ENCODE results near the gene HJURP.

Gene HJURP

DNA sequence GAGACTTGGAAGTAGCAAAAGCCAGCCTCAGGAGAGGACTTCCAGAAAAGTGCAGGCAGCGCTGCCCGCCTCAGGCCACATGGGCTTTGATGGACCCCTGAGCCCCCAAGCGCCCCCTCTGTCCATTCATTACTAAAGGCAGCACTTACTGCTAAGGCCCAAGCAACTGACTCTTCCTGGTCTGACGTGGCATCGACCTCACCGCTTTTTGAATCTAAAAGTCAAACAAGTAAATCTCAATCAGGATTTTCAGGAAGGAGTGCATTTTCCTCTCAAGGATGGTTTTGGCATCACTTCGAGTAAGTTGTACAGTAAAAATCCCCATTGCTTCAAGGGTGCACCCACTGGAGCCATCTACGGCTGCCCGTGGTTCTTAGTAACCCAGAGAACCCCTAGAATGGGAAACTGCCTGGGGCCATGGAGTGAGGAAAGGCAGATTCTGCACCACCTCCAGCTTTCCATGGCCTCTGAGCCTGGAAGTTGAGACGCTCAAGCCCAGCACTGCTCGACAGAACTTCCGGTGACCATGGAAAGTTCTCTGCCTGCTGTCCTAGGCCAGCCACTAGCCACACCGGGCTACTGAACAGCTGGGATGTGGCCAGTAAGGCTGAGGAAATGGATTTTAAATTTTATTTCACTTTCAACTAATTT, 7.0 kb downstream of the HJURP start:
- DNase-seq, result no peak

DNA sequence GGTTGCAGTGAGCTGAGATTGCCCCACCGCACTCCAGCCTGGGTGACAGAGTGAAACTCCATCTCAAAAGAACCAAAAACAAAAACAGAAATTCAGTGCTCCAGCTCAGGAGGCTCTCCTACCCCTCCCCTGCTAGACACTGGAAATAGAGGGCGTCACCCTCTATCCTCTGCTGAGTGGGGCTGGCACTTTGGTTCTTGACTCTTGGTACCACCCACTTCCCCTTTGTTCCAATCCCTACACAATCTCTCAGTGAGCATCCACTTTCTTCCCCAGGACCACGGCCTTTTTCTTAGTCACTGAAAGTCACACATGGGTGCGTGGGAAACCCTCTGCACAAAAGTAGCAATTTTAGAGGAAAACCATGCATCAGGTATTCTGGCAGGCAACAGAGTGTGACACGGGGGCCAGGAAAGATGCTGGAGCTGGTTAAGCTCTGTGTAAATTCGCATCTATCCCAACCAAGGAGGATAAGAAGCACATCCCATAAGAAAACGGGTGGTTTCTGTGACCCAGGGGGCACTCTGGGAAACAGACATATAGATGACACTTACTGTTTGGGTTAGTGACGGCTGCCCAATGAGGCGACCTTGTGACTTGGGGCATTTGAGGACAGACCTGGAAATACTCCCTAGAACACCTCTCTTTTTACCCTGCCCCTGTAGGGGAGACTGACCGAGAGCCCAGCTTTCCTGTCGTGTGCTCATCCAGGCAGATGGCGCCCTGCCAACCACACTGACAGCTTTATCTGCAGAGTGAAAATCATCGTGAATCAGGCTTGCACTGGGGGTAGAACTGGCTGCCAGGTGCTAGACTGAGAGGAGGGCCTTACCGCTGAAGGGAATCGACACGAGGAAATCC, 7.7 kb downstream of the HJURP start:
- DNase-seq, result no peak

DNA sequence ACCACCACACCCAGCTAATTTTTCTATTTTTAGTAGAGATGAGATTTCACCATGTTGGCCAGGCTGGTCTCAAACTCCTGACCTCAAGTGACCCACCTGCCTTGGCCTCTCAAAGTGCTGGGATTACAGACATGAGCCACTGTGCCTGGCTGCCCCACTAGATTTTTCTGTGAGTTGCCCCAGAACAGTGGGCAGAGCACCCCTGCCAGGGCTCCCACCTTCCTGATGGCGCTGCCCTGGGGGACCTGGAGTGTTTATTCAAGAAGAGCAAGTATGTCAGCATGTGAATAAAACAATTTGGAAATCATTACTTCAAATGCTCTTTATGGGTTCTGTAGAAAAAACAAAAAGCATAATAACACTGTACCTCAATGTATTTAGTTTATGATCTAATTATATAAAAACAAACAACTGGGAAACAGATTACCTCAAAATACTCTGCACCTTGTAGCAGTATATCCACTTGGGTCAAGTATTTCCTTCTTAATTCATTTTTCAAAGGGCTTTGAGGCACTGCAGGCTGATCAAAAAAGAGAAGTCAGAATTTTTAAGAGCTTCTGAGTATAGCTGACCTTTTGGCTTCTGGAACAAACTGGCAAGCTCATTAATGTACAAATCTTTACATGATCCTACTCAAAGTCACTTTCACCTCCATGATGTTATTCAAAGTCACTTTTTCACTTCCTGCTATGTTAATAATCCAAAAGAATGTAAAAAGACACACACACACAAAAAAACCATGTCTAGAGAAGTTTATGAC, 8.9 kb downstream of the HJURP start:
- DNase-seq, result no peak

DNA sequence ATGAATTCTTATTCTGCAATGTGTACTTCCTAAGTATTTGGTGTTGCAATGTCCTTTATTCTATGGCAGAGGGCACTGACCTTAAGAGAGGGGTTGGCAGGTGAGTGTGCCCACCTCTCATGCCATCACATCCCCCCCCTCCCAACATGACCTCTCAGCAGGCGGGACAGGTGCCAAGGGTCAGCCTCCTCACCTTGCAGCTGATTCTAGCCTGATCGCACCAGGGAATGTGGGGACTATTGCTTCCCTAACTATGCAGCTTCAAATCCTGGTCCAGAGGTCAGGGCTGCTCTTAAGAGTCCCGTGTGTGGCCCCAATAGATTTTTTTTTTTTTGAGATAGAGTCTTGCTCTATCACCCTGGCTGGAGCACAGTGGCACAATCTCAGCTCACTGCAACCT, 9.5 kb downstream of the HJURP start:
- no peak for DNase-seq

DNA sequence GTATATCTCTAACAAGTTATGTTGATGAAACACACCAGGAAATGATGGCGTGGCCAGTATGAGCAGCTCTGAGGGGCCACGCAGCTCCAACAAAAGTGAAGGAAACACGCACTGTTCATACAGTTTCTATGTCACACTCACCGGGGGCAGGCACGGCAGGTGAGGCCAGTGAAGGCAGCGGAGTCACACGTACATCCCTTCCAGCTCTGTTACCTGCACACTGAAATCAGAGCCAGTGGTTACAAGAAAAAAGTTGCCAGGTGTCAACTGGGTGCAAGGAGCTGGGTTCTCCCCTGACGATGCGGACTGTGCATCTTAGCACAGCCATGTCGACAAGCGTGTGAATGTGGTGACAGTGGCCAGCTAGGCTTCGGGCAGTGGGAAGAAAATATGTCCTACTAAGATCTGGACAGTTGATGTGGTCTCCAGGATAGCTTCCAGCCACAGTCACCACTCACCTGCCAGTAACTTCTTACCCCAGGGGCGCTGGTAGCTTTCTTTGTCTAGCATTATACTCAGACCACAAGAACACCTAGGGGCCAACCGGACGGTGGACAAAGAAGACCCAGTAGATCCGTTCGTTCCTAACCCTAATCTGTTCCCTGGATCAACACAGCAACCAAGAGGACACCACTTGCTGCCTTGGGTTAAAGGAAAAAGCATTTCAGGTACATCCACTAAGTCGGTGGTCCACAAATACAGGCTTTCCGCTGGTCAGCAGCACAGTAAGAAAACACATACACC, 10.1 kb downstream of the HJURP start:
- DNase-seq, result no peak

DNA sequence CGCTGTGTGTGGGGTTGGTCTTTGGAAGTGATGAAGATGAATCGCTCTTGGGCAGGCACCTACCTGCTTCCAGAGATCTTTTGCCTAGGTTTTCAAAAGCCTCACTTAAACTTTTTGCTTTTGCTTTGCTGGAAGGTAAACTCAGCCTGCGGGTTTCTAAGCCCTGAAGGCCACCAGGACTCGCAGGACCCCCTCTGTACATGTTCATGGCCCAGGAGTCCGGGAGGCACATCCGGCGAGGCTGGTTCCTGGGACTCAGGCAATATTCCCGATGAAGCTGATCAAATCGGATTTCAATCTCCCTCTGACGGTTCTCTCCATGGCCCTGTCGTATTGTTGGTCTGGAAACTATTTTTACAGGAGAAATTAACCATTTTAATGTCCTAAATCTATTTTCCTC, 13.2 kb downstream of the HJURP start:
- DNase-seq, result no peak

DNA sequence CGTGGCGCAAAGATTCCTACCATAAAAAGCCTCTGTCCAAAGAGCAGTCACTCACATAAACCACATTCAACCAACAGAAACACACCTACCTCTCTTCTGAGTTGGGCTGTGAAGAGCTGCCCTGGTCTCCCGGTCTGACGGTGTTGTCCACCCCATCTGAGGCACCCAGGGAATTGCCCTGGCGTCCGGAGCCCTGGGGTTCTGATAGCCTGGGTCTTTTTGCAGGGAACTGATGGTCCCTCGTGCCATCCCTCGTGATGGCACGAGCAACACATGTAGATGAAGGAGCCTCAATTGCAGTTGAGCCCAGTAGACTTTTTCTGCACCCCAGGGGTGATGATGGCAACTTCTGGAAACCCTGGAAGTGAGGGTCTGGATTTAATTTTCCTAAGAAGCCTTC, 13.8 kb downstream of the HJURP start:
- no peak for DNase-seq

DNA sequence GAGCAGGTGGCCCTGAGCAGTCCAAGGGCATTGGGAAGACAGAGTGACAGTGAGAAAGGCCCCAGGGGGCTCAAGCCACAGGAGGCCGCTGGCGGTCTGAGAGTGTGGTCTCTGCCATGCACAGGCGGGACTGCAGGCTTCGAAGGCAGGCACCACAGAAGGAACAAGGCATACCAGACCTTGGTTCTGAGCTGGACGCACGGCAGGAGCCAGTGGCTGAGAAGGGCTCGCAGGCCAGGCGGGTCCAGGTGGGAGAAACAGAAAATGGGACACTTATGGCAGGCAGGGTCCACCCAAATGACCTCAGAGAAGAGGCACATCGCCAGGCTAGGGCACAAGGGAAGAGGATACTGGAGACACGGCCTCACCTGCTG, 14.9 kb downstream of the HJURP start:
- DNase-seq, result no peak

DNA sequence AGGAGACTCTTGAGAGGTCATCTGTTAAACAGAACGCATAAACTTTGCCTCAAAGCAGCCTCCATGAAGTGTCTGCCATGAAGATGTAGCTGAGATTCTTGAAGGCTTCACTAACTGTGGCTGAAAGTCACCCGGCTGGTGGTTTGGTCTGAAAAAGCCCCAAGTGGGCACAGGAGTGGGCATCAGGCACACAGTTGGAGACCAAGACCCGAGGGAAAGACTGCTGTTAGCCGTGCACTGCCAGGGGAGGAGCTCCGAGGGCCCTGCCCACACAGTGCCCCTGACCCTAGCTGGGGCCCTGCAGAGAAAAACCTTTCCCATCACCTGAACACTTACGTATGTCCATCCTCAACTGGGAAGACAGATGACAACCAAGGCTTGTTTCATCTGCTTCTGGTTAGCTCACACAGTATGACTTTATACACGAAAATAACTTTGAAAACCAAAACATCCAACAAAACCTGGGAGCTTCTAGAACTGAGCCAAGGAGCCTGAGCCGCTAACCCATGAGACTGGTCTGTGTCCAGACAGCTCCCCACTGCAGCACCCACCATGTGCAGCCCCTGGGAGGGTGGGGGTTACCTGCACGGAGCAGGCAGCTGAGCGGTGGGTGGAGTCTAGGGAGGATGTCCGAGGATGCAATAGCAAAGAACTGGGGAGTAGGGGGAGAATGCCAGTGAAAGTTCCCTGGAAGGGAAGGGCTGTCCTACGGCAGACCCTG, 15.4 kb downstream of the HJURP start:
- DNase-seq, result no peak

DNA sequence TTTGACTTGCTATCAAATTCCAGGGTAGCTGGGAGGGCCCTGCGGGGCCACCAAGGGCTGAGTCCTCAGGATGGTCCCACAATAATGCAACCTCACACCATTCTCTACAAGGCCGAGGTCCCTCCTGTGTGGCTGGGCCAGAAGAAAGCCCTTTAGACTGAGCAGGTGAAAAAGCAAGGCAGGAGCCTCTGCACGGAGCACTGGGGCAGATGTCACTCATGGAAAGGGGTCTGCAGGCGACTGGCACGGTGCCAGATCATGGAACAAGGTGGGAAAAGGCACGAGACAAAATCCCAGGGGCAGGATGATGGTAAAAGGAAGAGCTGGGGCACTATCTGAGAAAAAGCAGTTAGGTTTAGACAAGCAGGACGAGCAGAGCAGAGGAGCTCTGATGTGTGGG, 16.1 kb downstream of the HJURP start:
- DNase-seq, result no peak

DNA sequence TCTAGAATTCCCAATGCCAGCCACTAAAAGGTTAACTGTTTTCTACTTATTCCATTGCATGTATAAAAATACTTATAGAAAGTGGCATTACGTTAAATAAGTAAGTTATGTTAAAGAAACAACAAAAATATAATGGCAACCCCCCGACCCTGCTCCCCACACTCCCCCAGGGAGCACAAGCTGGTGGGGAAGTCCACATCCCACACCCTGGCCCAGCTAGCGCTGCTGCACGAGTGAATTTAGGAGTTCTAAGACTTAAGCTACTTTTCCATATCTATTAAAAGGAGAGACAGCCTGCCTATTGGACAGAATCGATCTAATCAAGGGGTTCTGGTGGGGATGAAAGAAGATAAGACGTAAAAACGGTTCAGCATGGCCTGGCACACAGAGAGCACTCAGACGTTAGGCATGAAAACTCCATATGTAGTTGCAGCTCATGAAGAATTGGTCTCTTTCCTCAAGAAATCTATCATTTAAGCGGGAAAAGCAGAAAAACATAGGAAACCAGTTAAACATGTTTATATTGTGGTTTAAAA, 16.6 kb downstream of the HJURP start:
- no peak for DNase-seq

DNA sequence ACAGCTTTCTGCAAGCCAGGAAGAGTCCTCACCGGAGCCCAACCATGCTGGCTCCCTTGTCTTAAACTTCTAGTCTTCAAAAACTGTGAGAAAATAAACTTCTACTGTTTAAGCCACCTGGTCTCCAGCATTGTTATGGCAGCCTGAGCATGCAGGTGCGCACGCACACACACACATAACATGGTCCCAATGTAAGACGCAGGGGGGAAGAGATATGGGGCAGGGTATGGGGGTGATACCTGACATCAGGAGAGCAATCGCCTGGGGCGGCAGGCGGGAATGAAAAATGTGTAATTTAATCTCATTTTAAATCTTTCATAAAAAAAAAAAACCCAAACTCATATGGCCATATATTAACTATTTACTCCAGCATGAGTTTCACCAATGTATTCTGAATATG, 18.0 kb downstream of the HJURP start:
- no peak for DNase-seq

DNA sequence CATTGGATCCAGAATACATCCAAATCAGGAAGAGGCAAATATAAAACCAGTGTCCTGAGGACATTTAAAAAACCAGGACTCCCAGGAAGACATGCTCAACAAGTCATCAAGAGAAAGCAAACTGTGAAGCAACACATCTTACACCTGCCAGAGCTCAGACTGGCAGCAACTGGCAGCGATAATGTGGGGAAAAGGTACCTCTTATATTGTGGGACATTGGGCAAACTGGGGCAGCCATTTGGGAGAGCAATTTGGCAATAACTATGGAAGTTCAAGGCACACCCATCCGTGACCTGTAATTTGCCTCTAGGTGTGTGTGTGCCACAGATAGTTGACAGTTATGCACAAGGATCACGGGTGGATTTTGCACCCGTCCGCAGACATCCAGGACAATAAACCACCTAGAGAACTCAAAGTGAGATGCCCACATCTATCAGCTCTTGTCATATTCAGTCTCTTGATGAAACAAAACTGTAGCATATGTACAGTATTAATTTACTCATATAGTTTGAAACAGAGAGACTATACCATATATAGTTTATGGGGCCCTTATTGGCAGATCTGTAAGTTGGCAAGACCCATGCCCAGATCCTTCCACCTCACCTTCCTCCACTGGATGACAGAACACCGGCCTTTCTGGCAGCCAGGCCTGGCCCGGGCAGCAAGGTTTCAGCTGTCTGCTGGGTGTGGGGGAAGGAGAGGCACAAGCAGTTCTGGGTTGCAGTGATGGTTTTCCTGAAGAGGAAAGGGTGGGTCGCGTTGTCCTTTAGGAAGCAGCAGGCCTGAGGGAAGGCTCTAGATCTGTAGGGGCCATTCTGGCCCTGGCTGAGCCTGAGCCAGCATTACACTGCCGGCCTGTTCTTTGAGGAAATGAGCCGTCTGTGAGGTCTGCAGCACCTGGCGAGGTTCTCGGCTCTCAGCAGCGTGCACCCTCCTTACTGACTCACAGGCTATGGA, 18.8 kb downstream of the HJURP start:
- DNase-seq, result no peak

DNA sequence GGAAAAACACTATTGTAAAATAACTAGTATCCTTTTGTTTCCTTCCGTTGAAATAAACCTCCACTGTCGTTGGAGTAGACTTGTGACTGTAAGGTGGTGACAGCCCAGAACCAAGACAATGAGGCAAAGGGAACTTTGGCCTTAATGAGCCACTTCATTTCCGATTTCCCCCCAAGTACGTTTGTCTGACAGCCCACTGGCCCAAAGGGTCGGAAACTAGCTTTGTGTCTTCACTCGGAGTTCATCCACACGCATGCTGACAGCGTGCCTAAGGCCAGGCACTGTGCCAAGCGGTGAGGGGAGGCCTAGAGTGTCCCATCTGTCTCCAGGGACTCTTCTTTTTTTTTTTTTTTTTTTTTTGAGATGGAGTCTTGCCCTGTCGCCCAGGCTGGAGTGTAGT, 21.0 kb downstream of the HJURP start:
- DNase-seq, result no peak

DNA sequence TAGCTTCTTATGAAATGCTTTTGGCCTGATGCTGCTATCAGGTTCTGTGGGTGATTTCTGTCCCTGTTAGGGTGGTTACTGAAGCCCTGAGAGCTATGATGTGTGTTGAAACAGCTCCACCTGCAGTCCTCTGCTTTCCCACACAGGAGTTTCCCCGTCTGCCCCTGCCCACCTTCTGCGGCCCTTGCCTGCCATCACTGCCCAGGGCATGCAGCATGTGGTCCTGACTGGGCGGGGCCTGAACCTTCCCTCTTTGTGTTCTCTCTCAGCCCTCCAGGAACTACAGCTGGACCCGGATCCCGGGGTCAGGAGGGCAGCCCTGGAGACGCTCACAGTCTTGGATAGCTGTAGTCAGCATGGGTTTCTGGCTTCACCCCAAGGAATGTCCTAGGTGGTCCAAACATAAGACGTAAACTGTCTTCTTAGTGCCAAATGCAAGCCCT, 21.4 kb downstream of the HJURP start:
- no peak for DNase-seq

DNA sequence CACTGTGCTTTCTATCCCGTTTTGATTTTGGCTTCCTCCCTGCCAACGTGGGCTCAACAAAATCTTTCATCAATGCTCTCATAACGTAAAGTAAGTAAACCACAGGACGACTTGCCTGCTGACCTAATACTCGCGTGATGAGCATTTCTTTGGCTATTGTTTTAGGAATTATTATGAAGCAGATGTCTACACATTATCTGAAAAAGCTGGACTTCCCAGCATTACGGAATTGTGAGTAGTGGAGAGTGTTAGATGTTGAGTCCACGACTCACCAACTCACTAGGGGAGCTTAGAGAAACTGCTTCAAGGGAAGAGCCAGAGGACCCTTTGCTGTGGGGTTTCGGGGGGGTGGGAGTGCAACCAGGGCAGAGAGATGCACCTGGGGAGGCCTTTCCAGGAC, 21.9 kb downstream of the HJURP start:
- DNase-seq, result no peak

DNA sequence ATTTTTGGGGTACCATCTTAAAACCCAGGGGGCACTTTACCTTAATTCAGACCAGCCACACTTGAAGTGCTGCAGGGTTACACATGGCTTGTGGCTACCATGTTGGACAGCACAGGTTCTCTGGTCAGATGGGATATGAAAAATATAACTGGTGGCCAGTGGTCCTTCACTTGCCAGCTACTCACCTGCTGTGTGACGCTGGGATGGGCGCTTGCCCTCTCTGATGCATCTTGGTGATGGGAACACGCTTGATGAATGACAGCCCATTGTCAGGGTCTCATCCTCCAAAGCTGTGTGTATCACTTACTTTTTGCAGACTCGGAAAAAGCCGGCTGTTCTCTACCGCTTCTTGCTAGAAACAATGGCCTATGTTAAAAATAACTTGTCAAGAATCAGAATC, 22.5 kb downstream of the HJURP start:
- no peak for DNase-seq

DNA sequence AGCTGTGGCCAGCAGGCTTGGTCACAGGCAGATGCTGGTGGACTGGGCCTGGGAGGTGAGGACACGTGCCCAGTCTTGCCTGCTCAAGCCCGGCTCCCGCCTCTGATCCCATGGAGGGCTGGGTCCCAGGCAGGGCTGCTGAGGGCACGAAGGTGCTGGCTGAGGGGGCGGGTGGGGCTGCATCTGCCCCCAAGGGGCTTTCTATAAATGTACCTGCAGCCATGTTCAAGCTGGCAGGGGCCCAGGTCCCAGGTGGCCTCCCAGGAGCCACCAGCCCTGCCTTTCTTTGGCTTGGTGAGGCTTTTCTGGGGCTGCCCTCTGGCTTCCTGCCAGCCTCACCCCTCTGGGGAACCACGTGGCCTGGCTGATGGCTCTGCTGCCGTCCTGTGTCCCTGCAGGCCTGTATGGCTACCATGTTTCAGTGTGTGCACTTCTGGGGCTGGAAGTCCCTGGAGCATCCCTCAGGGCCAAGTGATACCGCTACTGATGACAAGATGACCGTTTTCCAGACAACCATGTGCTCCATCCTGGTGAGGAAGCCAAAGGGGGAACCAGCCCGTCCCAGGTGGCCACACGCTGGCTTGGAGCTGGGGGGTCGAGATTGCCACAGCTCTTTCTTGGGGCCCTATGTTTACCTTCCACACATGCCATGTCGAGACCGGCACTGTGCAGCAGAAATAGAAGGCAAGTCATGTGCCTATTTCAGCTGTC, 23.2 kb downstream of the HJURP start:
- DNase-seq, result no peak

DNA sequence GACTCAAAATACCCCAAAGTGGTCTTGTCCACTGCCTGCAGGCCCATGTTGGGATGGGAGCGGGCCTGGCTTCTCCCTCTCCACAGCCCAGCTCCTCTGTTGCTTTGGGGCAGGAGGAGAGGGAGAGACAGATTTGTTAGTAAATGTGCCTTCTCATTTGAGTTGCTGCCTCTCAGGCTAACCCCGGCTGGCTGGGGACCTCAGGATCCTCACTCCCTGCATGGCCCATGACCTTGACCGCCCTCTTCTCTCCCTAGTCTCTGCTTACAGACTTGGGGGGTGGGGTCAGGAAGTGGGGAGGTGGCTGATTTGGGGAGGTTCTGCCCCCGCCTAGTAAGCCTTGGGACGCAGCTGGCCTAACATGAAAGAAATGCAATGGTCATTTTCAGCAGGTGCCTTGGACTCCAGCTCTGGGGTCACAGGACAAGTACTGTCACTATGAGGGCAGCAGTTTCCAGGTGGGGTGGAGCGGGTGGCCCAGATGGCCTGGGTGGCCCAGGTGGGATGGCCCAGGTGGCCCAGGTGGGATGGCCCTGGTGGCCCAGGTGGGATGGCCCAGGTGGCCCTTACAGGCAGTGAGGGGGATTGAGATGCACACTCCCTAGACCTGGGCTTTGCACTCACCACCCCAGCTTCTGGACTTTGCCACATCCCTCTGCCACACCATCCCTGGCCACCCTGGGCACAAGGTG, 24.1 kb downstream of the HJURP start:
- no peak for DNase-seq

Data from stimulated activated CD4-positive, alpha-beta T cell treated with anti-CD3 and anti-CD28 coated beads, Interleukin-4, amount 100 ng/mL, for 1 hour (primary cell).